SK-N-SH (cell line): ENCODE measurements around the gene XIRP1. TPM values are rescaled to one million over a fixed set of nuclear protein-coding genes. Genes with fewer than 3 reads are reported as not detected.

Experiments
- CTCF ChIA-PET: fragments of 300-600, 350-600 bp; formaldehyde crosslinking; extraction: SDS; loops from one replicate; lab custom pipeline; 2021; lab: Yijun Ruan, JAX
- POLR2A ChIA-PET: fragments of 350-600 bp; sonication (Branson Sonifier 250); formaldehyde crosslinking; extraction: SDS; loops from one replicate; lab custom pipeline; 2020; ENCODE audit warnings: antibody characterized with exemption, inconsistent platforms; lab: Yijun Ruan, JAX
- DNase-seq: peaks from one replicate; pipeline ENCODE4 v3.0.0; 2012
- H2AFZ ChIP-seq: fragments of 200-600 bp; sonication (generic); 2 replicates; pipeline ENCODE4 v1.8.1; 2016; ENCODE audit warnings: antibody characterized with exemption, mild to moderate bottlenecking, low read depth
- H3F3A ChIP-seq: fragments of 200-600 bp; sonication (generic); replicated peaks from 2 replicates; pipeline ENCODE3; 2016; ENCODE audit warnings: antibody characterized with exemption, mild to moderate bottlenecking; ENCODE audit not compliant: insufficient read depth
- H3K27ac ChIP-seq, 2 experiments: fragments of 200-500 bp in 1 of 2; fragments of 200-600 bp in 1 of 2; sonication (Bioruptor generic) in 1 of 2; sonication (generic), shearing (Covaris generic) in 1 of 2; 2 replicates each; pipeline versions ENCODE4 v1.5.1 to v1.6.1; 2014 to 2016; ENCODE audit warnings: low read depth in 2 of 2, inconsistent platforms in 1 of 2, low read length in 1 of 2, mild to moderate bottlenecking in 1 of 2, mixed read lengths in 1 of 2
- H3K27me3 ChIP-seq: fragments of 200-600 bp; sonication (generic), shearing (Covaris generic); 2 replicates; pipeline ENCODE4 v1.6.1; 2016; ENCODE audit warnings: mixed run types; ENCODE audit not compliant: insufficient read depth
- H3K36me3 ChIP-seq, 2 experiments: fragments of 200-500 bp in 1 of 2; fragments of 200-600 bp in 1 of 2; sonication (Bioruptor generic) in 1 of 2; sonication (generic) in 1 of 2; replicated peaks in 1 of 2; 2 replicates each; pipeline versions ENCODE3 to v1.5.1; 2014 to 2016; ENCODE audit warnings: low read length in 1 of 2, mild to moderate bottlenecking in 1 of 2; ENCODE audit not compliant: insufficient read depth in 2 of 2, control insufficient read depth in 1 of 2
- H3K4me1 ChIP-seq, 2 experiments: fragments of 200-500 bp in 1 of 2; fragments of 200-600 bp in 1 of 2; sonication (Bioruptor generic) in 1 of 2; sonication (generic), shearing (Covaris generic) in 1 of 2; 2 replicates each; pipeline versions ENCODE4 v1.5.1 to v1.6.1; 2014 to 2016; ENCODE audit warnings: low read depth in 1 of 2, low read length in 1 of 2, mixed run types in 1 of 2; ENCODE audit not compliant: insufficient read depth in 2 of 2, control insufficient read depth in 1 of 2
- H3K4me2 ChIP-seq: fragments of 200-600 bp; sonication (generic), shearing (Covaris generic); 2 replicates; pipeline ENCODE4 v1.6.1; 2017; ENCODE audit warnings: mixed run types
- H3K4me3 ChIP-seq, 2 experiments: fragments of 200-500 bp in 1 of 2; fragments of 200-600 bp in 1 of 2; sonication (Bioruptor generic) in 1 of 2; sonication (generic), shearing (Covaris generic) in 1 of 2; 2 replicates each; pipeline versions ENCODE4 v1.5.1 to v1.8.1; 2014 to 2016; ENCODE audit warnings: low read depth in 2 of 2, inconsistent platforms in 1 of 2, low read length in 1 of 2, mild to moderate bottlenecking in 1 of 2, mixed read lengths in 1 of 2, moderate library complexity in 1 of 2
- H3K79me2 ChIP-seq: fragments of 200-600 bp; sonication (generic); 2 replicates; pipeline ENCODE4 v1.8.1; 2017; ENCODE audit warnings: mild to moderate bottlenecking; ENCODE audit not compliant: insufficient read depth
- H3K9ac ChIP-seq: fragments of 200-600 bp; sonication (generic); 2 replicates; pipeline ENCODE4 v1.6.1; 2017; ENCODE audit warnings: mixed run types
- H3K9me2 ChIP-seq: fragments of 200-600 bp; sonication (generic); 2 replicates; pipeline ENCODE4 v1.6.1; 2017; ENCODE audit warnings: mixed run types
- H3K9me3 ChIP-seq: fragments of 200-600 bp; sonication (generic); 2 replicates; pipeline ENCODE4 v1.6.1; 2017; ENCODE audit warnings: mixed run types, mild to moderate bottlenecking, moderate library complexity
- H4K20me1 ChIP-seq: fragments of 200-600 bp; sonication (generic); 2 replicates; pipeline ENCODE4 v1.6.1; 2017; ENCODE audit warnings: mild to moderate bottlenecking, mixed run types; ENCODE audit not compliant: insufficient read depth
- CHD2 ChIP-seq: fragments of 150-350 bp; IDR thresholded peaks from 2 replicates; pipeline ENCODE4 v1.6.1; 2018; ENCODE audit warnings: low read length; ENCODE audit not compliant: partially characterized antibody
- ELF1 ChIP-seq: IDR thresholded peaks from 2 replicates; pipeline ENCODE4 v1.4.0; 2012
- EZH2phosphoT487 ChIP-seq: fragments of 200-600 bp; sonication (generic); IDR thresholded peaks from 2 replicates; pipeline ENCODE4 v1.6.1; 2017; ENCODE audit warnings: low read depth, mixed run types, mild to moderate bottlenecking, antibody characterized with exemption, moderate library complexity, borderline replicate concordance
- FOXM1 ChIP-seq: IDR thresholded peaks from 2 replicates; pipeline ENCODE4 v1.4.0; 2012; ENCODE audit warnings: low read depth, mild to moderate bottlenecking
- GATA2 ChIP-seq: sonication (generic); formaldehyde crosslinking; IDR thresholded peaks from 2 replicates; pipeline ENCODE4 v1.5.0; 2020; ENCODE audit warnings: mild to moderate bottlenecking, missing genetic modification reagents
- IRF3 ChIP-seq: fragments of 150-350 bp; IDR thresholded peaks from 2 replicates; pipeline ENCODE4 v1.6.1; 2016; ENCODE audit warnings: mild to moderate bottlenecking, low read depth, low read length
- NFIC ChIP-seq: IDR thresholded peaks from 2 replicates; pipeline ENCODE4 v1.4.0; 2012; ENCODE audit warnings: borderline replicate concordance
- PBX3 ChIP-seq: IDR thresholded peaks from 2 replicates; pipeline ENCODE4; 2012
- REST ChIP-seq: IDR thresholded peaks from 2 replicates; pipeline ENCODE4 v1.6.1; 2012; ENCODE audit warnings: mild to moderate bottlenecking, low read depth, low read length, moderate library complexity
- SIN3A ChIP-seq: IDR thresholded peaks from 2 replicates; pipeline ENCODE4 v1.6.1; 2012; ENCODE audit warnings: low read depth, mild to moderate bottlenecking, low read length, moderate library complexity, borderline replicate concordance
- TAF1 ChIP-seq: IDR thresholded peaks from 2 replicates; pipeline ENCODE4 v1.6.1; 2012; ENCODE audit warnings: low read depth, mild to moderate bottlenecking, low read length, moderate library complexity, borderline replicate concordance
- TEAD4 ChIP-seq: IDR thresholded peaks from 2 replicates; pipeline ENCODE4 v1.4.0; 2012; ENCODE audit warnings: mild to moderate bottlenecking, borderline replicate concordance; ENCODE audit not compliant: insufficient read depth
- WGBS: methylation state at CpG from one replicate; pipeline ENCODE4 v1.1.6; 2017; ENCODE audit warnings: low lambda C conversion rate; 5-methylcytosine and 5-hydroxymethylcytosine counted together
- polyA plus RNA-seq, 3 experiments: library from polyadenylated mRNA; depleted of rRNA; stranded (reverse); fragments of >200 nt; gene quantifications; 2 replicates each; pipeline ENCODE4 v1.2.3, GENCODE V29; 2012

XIRP1 gene
- polyA plus RNA-seq, 1 of the 3 experiments (the other 2 are of a cell fraction): not detected

GRCh38 chr3:39196671-39197356, 4.4 kb upstream of the XIRP1 start:
- H3K27me3 ChIP-seq: peaks cover 2% of the 10 kb centered on the region; the same call in 1 of the 2 replicates
- H3F3A ChIP-seq: no peaks in the 10 kb centered on the region
- H3K4me3 ChIP-seq: no peak overlapping the region
- ChIA-PET POLR2A (no interaction called here), CTCF (interaction anchor here (1.1 to 16.7 kb wide), 4 partner anchors 7 to 93 kb away, joined by 3 to 510 read pairs (median 6); no protein-coding TSS in a partner anchor)
- peaks cover 0 to 6% of the 10 kb centered on the region in 2 experiments; a peak in 1 of 4 replicates for H3K4me1 ChIP-seq
- no peak overlapping the region for H3K9ac ChIP-seq
- H3K9me2 ChIP-seq: no peaks in the 10 kb centered on the region
- H2AFZ ChIP-seq: no peak overlapping the region
- TF ChIP-seq TAF1 (no peak), NFIC (peak; percentile 17; the same call in 1 of the 2 replicates), CHD2 (no peak)
- H3K79me2 ChIP-seq: no peaks in the 10 kb centered on the region
- no peaks in the 10 kb centered on the region for H3K9me3 ChIP-seq
- no peak for DNase-seq
- H3K36me3 ChIP-seq: no peaks in the 10 kb centered on the region
- H3K27ac ChIP-seq: no peak overlapping the region
- 27% methylated on average over 6 of the region's 6 CpGs for WGBS
- H4K20me1 ChIP-seq: no peaks in the 10 kb centered on the region
- H3K4me2 ChIP-seq: no peak overlapping the region

GRCh38 chr3:39196034-39196433, 3.6 kb upstream of the XIRP1 start:
- Histone ChIP-seq H3K36me3 (no peaks in the 10 kb centered on the region), H3K9me3 (no peaks in the 10 kb centered on the region), H3K27ac (no peak overlapping the region), H3K4me1 (peaks cover 0 to 6% of the 10 kb centered on the region in 2 experiments; a peak in 1 of 4 replicates), H3K9me2 (no peaks in the 10 kb centered on the region), H2AFZ (no peak overlapping the region), H3K4me3 (no peak overlapping the region), H3K79me2 (no peaks in the 10 kb centered on the region), H3K27me3 (no peaks in the 10 kb centered on the region), H3F3A (no peaks in the 10 kb centered on the region), H3K4me2 (no peak overlapping the region), H4K20me1 (no peaks in the 10 kb centered on the region), H3K9ac (no peak overlapping the region)
- 65% methylated on average over 3 of the region's 3 CpGs for WGBS
- DNase-seq: no peak
- CTCF ChIA-PET: interaction anchor here (1.1 to 16.7 kb wide), 3 partner anchors 12 to 94 kb away, joined by 3 to 510 read pairs (median 7); no protein-coding TSS in a partner anchor
- TF ChIP-seq IRF3 (no peak), FOXM1 (no peak), PBX3 (no peak), SIN3A (no peak), EZH2phosphoT487 (no peak), ELF1 (no peak), REST (no peak), TEAD4 (no peak), GATA2 (CRISPR knock-in tag) (no peak)
- POLR2A ChIA-PET: no interaction called here
